MCF 10A (cell line): ENCODE results near the gene CEP128. TPM values are rescaled to one million over a fixed set of nuclear protein-coding genes. Genes with fewer than 3 reads are reported as not detected.

ENCODE experiments used
- BruUV-seq: library from RNA; stranded (reverse); fragments of 400-500 nt; replicated peaks from 2 replicates; lab custom pipeline; 2021; lab: Mats Ljungman, UMichigan
- CTCF ChIA-PET: fragments of 300-600 bp; sonication (Branson Sonifier 250); formaldehyde crosslinking; extraction: SDS; loops from one replicate; lab custom pipeline; 2021; ENCODE audit warnings: antibody characterized with exemption, inconsistent platforms; lab: Yijun Ruan, JAX
- POLR2A ChIA-PET: fragments of 300-600, 350-650 bp; sonication (Branson Sonifier 250); formaldehyde crosslinking; extraction: SDS; loops from one replicate; lab custom pipeline; 2020; ENCODE audit warnings: antibody characterized with exemption, inconsistent platforms; lab: Yijun Ruan, JAX
- DNase-seq: peaks from one replicate; pipeline ENCODE4 v3.0.0-alpha.2; 2018; ENCODE audit not compliant: unreplicated experiment
- H3K27ac Mint-ChIP-seq: one replicate; pipeline ENCODE4 v1.8.0; 2022; ENCODE audit warnings: mild to moderate bottlenecking, low read depth, mixed read lengths; ENCODE audit not compliant: unreplicated experiment
- H3K27me3 Mint-ChIP-seq: one replicate; pipeline ENCODE4 v1.8.0; 2022; ENCODE audit warnings: mixed read lengths; ENCODE audit not compliant: insufficient read depth, unreplicated experiment
- H3K36me3 Mint-ChIP-seq: one replicate; pipeline ENCODE4 v1.8.0; 2022; ENCODE audit warnings: mild to moderate bottlenecking, moderate library complexity, mixed read lengths; ENCODE audit not compliant: insufficient read depth, unreplicated experiment
- H3K4me1 Mint-ChIP-seq: one replicate; pipeline ENCODE4 v1.8.0; 2022; ENCODE audit warnings: mixed read lengths; ENCODE audit not compliant: insufficient read depth, unreplicated experiment
- H3K4me3 Mint-ChIP-seq: one replicate; pipeline ENCODE4 v1.8.0; 2022; ENCODE audit warnings: mild to moderate bottlenecking, moderate library complexity, mixed read lengths; ENCODE audit not compliant: unreplicated experiment
- H3K9me3 Mint-ChIP-seq: one replicate; pipeline ENCODE4 v1.8.0; 2022; ENCODE audit warnings: mixed read lengths; ENCODE audit not compliant: unreplicated experiment
- intact Hi-C: fragments of 100-400 bp; cut with micrococcal nuclease; formaldehyde crosslinking; loops from 2 replicates; pipeline ENCODE4 v1.14.1; 2022
- total RNA-seq: library from RNA; stranded (reverse); gene quantifications from 2 replicates; pipeline ENCODE4 v1.2.3, GENCODE V29; 2022
- TF ChIP-seq, protein P1 (sequence below): fragments of 200-600 bp; IDR thresholded peaks from one replicate; pipeline ENCODE4 v1.8.0; 2022; ENCODE audit warnings: antibody characterized with exemption, mild to moderate bottlenecking; ENCODE audit not compliant: unreplicated experiment

Gene CEP128
- total RNA-seq, 1 experiment from 2014 or later: 12.5 TPM

GRCh38 chr14:80477388-80478160 lies 464.0 kb downstream of the CEP128 start:
- ChIA-PET CTCF (interaction anchor here (0.7 to 0.9 kb wide), 2 partner anchors 88 to 224 kb away, joined by 3 read pairs; no protein-coding TSS in a partner anchor), POLR2A (no interaction called here)
- Mint-ChIP-seq H3K9me3 (no peaks in the 10 kb centered on the region), H3K27ac (no peak overlapping the region), H3K27me3 (no peaks in the 10 kb centered on the region), H3K4me3 (no peak overlapping the region), H3K4me1 (peaks cover 5% of the 10 kb centered on the region), H3K36me3 (no peaks in the 10 kb centered on the region)
- no peak for DNase-seq
- TF ChIP-seq, protein P1, sequence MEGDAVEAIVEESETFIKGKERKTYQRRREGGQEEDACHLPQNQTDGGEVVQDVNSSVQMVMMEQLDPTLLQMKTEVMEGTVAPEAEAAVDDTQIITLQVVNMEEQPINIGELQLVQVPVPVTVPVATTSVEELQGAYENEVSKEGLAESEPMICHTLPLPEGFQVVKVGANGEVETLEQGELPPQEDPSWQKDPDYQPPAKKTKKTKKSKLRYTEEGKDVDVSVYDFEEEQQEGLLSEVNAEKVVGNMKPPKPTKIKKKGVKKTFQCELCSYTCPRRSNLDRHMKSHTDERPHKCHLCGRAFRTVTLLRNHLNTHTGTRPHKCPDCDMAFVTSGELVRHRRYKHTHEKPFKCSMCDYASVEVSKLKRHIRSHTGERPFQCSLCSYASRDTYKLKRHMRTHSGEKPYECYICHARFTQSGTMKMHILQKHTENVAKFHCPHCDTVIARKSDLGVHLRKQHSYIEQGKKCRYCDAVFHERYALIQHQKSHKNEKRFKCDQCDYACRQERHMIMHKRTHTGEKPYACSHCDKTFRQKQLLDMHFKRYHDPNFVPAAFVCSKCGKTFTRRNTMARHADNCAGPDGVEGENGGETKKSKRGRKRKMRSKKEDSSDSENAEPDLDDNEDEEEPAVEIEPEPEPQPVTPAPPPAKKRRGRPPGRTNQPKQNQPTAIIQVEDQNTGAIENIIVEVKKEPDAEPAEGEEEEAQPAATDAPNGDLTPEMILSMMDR: no peak
- intact Hi-C loops: no loop called here
- no TSS peak for BruUV-seq

GRCh38 chr14:80475074-80475473 lies 466.5 kb downstream of the CEP128 start:
- TF ChIP-seq, protein P1: no peak
- Mint-ChIP-seq H3K4me1 (peaks cover 5% of the 10 kb centered on the region), H3K27ac (no peak overlapping the region), H3K4me3 (no peak overlapping the region), H3K36me3 (no peaks in the 10 kb centered on the region), H3K27me3 (no peaks in the 10 kb centered on the region), H3K9me3 (peaks cover 10% of the 10 kb centered on the region)
- intact Hi-C loops: no loop called here
- DNase-seq: no peak
- BruUV-seq: no TSS peak
- ChIA-PET POLR2A (no interaction called here), CTCF (no interaction called here)

DNA sequence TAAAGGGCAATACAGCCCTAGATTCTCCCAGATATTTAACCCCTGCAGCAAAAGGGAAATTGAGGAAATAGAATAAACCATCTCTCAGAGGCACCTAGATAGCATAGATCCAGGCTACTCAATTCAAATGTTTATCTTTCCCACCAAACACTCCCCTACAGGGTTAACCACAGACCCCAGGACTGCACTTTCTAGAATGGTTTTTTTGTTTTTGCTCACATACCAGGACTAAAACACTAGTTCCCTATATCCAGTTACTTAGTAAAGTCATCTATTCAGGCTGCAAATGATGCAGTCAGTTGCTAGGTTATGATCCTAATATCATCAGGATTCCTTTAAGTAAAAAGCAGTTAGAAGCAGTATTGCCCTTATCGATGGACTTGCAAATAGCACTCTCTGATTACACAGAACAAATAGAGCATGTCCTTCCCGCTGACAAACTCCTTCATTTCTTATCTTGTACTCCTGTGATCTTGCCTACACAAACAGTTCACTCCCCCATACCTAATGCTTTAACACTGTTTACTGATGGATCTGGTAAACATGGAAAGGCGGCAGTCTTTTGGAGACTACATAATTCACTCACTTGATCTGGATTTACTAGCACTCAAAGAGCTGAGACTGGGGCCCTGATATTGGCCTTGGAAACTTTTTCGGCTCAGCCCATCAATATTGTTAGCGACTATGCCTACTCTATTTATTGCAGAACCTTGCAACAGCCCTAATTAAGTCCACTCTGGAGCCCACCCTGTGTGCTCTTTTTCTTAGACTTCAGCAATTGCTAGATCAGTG lies 473.0 kb downstream of the CEP128 start:
- no peak overlapping the region for H3K4me3 Mint-ChIP-seq
- intact Hi-C loops: no loop called here
- TF ChIP-seq, protein P1: no peak

GRCh38 chr14:80465546-80466220 lies 475.9 kb downstream of the CEP128 start:
- BruUV-seq: no TSS peak
- H3K9me3 Mint-ChIP-seq: no peaks in the 10 kb centered on the region
- no peak for DNase-seq
- POLR2A ChIA-PET: no interaction called here
- CTCF ChIA-PET: no interaction called here
- TF ChIP-seq, protein P1: no peak
- no peak overlapping the region for H3K4me3 Mint-ChIP-seq
- no peaks in the 10 kb centered on the region for H3K36me3 Mint-ChIP-seq
- H3K4me1 Mint-ChIP-seq: no peaks in the 10 kb centered on the region
- no peak overlapping the region for H3K27ac Mint-ChIP-seq
- intact Hi-C loops: no loop called here
- H3K27me3 Mint-ChIP-seq: no peaks in the 10 kb centered on the region

More for the DNA sequence above, 473.0 kb downstream of the CEP128 start:
- ChIA-PET CTCF (no interaction called here), POLR2A (no interaction called here)
- no peak overlapping the region for H3K27ac Mint-ChIP-seq
- peaks cover 10% of the 10 kb centered on the region for H3K9me3 Mint-ChIP-seq
- no peaks in the 10 kb centered on the region for H3K4me1 Mint-ChIP-seq
- no peaks in the 10 kb centered on the region for H3K27me3 Mint-ChIP-seq
- no peaks in the 10 kb centered on the region for H3K36me3 Mint-ChIP-seq
- BruUV-seq: no TSS peak
- no peak for DNase-seq
